ENCODE data around the gene PREP.

PREP gene

GRCh38 chr6:105391705-105392104 is 11.2 kb downstream of the PREP start:
- no peaks in the 10 kb centered on the region for H3K27me3 ChIP-seq (ENCODE audit: insufficient read depth, low read length, poor library complexity)
- no peak overlapping the region for H3K4me2 ChIP-seq (ENCODE audit: low read length)
- H3K79me2 ChIP-seq (ENCODE audit: control insufficient read depth, insufficient read depth, low read length): peaks cover 4% of the 10 kb centered on the region
- DNase-seq: no peak
- no peak overlapping the region for H3K56ac ChIP-seq (ENCODE audit: low read length)
- H2BK120ac ChIP-seq (ENCODE audit: low read depth, low read length): no peak overlapping the region
- no CpG with 5 or more reads among the region's 6 CpGs for WGBS (ENCODE audit: extremely low coverage, insufficient coverage, low lambda C conversion rate)
- peaks cover 3% of the 10 kb centered on the region for H3K79me1 ChIP-seq (ENCODE audit: low read length)
- H3K36me3 ChIP-seq (ENCODE audit: control insufficient read depth, insufficient read depth, low read length): peaks cover 4% of the 10 kb centered on the region
- H3K4ac ChIP-seq (ENCODE audit: low read depth, low read length): no peak overlapping the region
- no peaks in the 10 kb centered on the region for H3K4me1 ChIP-seq (ENCODE audit: control insufficient read depth, low read depth, low read length)
- H3K9ac ChIP-seq (ENCODE audit: low read length): no peak overlapping the region
- no peak overlapping the region for H4K5ac ChIP-seq (ENCODE audit: low read length)
- no peak overlapping the region for H3K27ac ChIP-seq (ENCODE audit: low read depth, low read length)
- no peak overlapping the region for H3K4me3 ChIP-seq (ENCODE audit: low read length)
- H2BK5ac ChIP-seq (ENCODE audit: low read length): no peak overlapping the region
- no peak overlapping the region for H3K23ac ChIP-seq (ENCODE audit: low read length)
- no peak overlapping the region for H3K18ac ChIP-seq (ENCODE audit: low read length)
- H2AK5ac ChIP-seq (ENCODE audit: low read length): no peak overlapping the region
- H2BK15ac ChIP-seq (replicated peaks; ENCODE audit: low read depth): no peak overlapping the region
- H4K8ac ChIP-seq (ENCODE audit: low read depth, low read length): no peak overlapping the region

- no peak overlapping the region for H2BK15ac ChIP-seq (replicated peaks; ENCODE audit: low read depth)
- no peak overlapping the region for H3K9ac ChIP-seq (ENCODE audit: low read length)
- no peak overlapping the region for H4K5ac ChIP-seq (ENCODE audit: low read length)
- peak; percentile 18 for DNase-seq
- no peaks in the 10 kb centered on the region for H3K27me3 ChIP-seq (ENCODE audit: insufficient read depth, low read length, poor library complexity)
- H3K27ac ChIP-seq (ENCODE audit: low read depth, low read length): no peak overlapping the region
- H3K4me1 ChIP-seq (ENCODE audit: control insufficient read depth, low read depth, low read length): no peaks in the 10 kb centered on the region
- no CpG with 5 or more reads among the region's 5 CpGs for WGBS (ENCODE audit: extremely low coverage, insufficient coverage, low lambda C conversion rate)
- peaks cover 1% of the 10 kb centered on the region for H3K36me3 ChIP-seq (ENCODE audit: control insufficient read depth, insufficient read depth, low read length)
- H2BK120ac ChIP-seq (ENCODE audit: low read depth, low read length): no peak overlapping the region
- no peak overlapping the region for H3K4me3 ChIP-seq (ENCODE audit: low read length)
- no peak overlapping the region for H3K4me2 ChIP-seq (ENCODE audit: low read length)
- no peak overlapping the region for H2BK5ac ChIP-seq (ENCODE audit: low read length)
- H3K18ac ChIP-seq (ENCODE audit: low read length): no peak overlapping the region
- no peak overlapping the region for H3K56ac ChIP-seq (ENCODE audit: low read length)
- H3K79me2 ChIP-seq (ENCODE audit: control insufficient read depth, insufficient read depth, low read length): peaks cover 4% of the 10 kb centered on the region
- H3K79me1 ChIP-seq (ENCODE audit: low read length): peaks cover 3% of the 10 kb centered on the region
- H4K8ac ChIP-seq (ENCODE audit: low read depth, low read length): no peak overlapping the region
- H3K4ac ChIP-seq (ENCODE audit: low read depth, low read length): no peak overlapping the region
- H2AK5ac ChIP-seq (ENCODE audit: low read length): no peak overlapping the region
- H3K23ac ChIP-seq (ENCODE audit: low read length): no peak overlapping the region
These were observed 13.3 kb downstream of the PREP start for GRCh38 chr6:105389543-105389942.

GRCh38 chr6:105388392-105388791 is 14.5 kb downstream of the PREP start:
- no peak overlapping the region for H3K27ac ChIP-seq (ENCODE audit: low read depth, low read length)
- no peak overlapping the region for H4K5ac ChIP-seq (ENCODE audit: low read length)
- H2BK15ac ChIP-seq (replicated peaks; ENCODE audit: low read depth): no peak overlapping the region
- H3K79me2 ChIP-seq (ENCODE audit: control insufficient read depth, insufficient read depth, low read length): peaks cover 4% of the 10 kb centered on the region
- DNase-seq: no peak
- WGBS (ENCODE audit: extremely low coverage, insufficient coverage, low lambda C conversion rate): no CpG with 5 or more reads among the region's 6 CpGs
- no peak overlapping the region for H4K8ac ChIP-seq (ENCODE audit: low read depth, low read length)
- no peak overlapping the region for H2AK5ac ChIP-seq (ENCODE audit: low read length)
- no peaks in the 10 kb centered on the region for H3K4me1 ChIP-seq (ENCODE audit: control insufficient read depth, low read depth, low read length)
- H2BK5ac ChIP-seq (ENCODE audit: low read length): no peak overlapping the region
- H3K56ac ChIP-seq (ENCODE audit: low read length): no peak overlapping the region
- no peaks in the 10 kb centered on the region for H3K27me3 ChIP-seq (ENCODE audit: insufficient read depth, low read length, poor library complexity)
- H3K4ac ChIP-seq (ENCODE audit: low read depth, low read length): no peak overlapping the region
- no peak overlapping the region for H3K4me3 ChIP-seq (ENCODE audit: low read length)
- H3K9ac ChIP-seq (ENCODE audit: low read length): no peak overlapping the region
- H3K4me2 ChIP-seq (ENCODE audit: low read length): no peak overlapping the region
- no peak overlapping the region for H3K23ac ChIP-seq (ENCODE audit: low read length)
- H3K18ac ChIP-seq (ENCODE audit: low read length): no peak overlapping the region
- H3K36me3 ChIP-seq (ENCODE audit: control insufficient read depth, insufficient read depth, low read length): peaks cover 1% of the 10 kb centered on the region
- H2BK120ac ChIP-seq (ENCODE audit: low read depth, low read length): no peak overlapping the region
- peaks cover 5% of the 10 kb centered on the region for H3K79me1 ChIP-seq (ENCODE audit: low read length)

GRCh38 chr6:105384004-105384403 is 18.9 kb downstream of the PREP start:
- Histone ChIP-seq H2AK5ac (ENCODE audit: low read length) (no peak overlapping the region), H3K9ac (ENCODE audit: low read length) (no peak overlapping the region)

GRCh38 chr6:105382958-105383357 is 19.9 kb downstream of the PREP start:
- no peak overlapping the region for H2BK15ac ChIP-seq (replicated peaks; ENCODE audit: low read depth)
- H3K27ac ChIP-seq (ENCODE audit: low read depth, low read length): no peak overlapping the region
- H2AK5ac ChIP-seq (ENCODE audit: low read length): no peak overlapping the region
- H2BK120ac ChIP-seq (ENCODE audit: low read depth, low read length): no peak overlapping the region
- no peak overlapping the region for H3K4me3 ChIP-seq (ENCODE audit: low read length)
- no peak overlapping the region for H3K23ac ChIP-seq (ENCODE audit: low read length)
- no peaks in the 10 kb centered on the region for H3K4me1 ChIP-seq (ENCODE audit: control insufficient read depth, low read depth, low read length)
- H3K79me1 ChIP-seq (ENCODE audit: low read length): peaks cover 18% of the 10 kb centered on the region
- H2BK5ac ChIP-seq (ENCODE audit: low read length): no peak overlapping the region
- H4K8ac ChIP-seq (ENCODE audit: low read depth, low read length): no peak overlapping the region
- H3K9ac ChIP-seq (ENCODE audit: low read length): no peak overlapping the region
- H3K79me2 ChIP-seq (ENCODE audit: control insufficient read depth, insufficient read depth, low read length): peaks cover 2% of the 10 kb centered on the region
- H3K36me3 ChIP-seq (ENCODE audit: control insufficient read depth, insufficient read depth, low read length): no peaks in the 10 kb centered on the region
- H3K4ac ChIP-seq (ENCODE audit: low read depth, low read length): no peak overlapping the region
- WGBS (ENCODE audit: extremely low coverage, insufficient coverage, low lambda C conversion rate): no CpG with 5 or more reads among the region's 4 CpGs
- H3K4me2 ChIP-seq (ENCODE audit: low read length): no peak overlapping the region
- no peak overlapping the region for H3K56ac ChIP-seq (ENCODE audit: low read length)
- H4K5ac ChIP-seq (ENCODE audit: low read length): no peak overlapping the region
- no peaks in the 10 kb centered on the region for H3K27me3 ChIP-seq (ENCODE audit: insufficient read depth, low read length, poor library complexity)
- DNase-seq: no peak
- no peak overlapping the region for H3K18ac ChIP-seq (ENCODE audit: low read length)

More at GRCh38 chr6:105384004-105384403, 18.9 kb downstream of the PREP start:
- no peak overlapping the region for H3K23ac ChIP-seq (ENCODE audit: low read length)
- no peaks in the 10 kb centered on the region for H3K36me3 ChIP-seq (ENCODE audit: control insufficient read depth, insufficient read depth, low read length)
- H3K4me3 ChIP-seq (ENCODE audit: low read length): no peak overlapping the region
- no peaks in the 10 kb centered on the region for H3K4me1 ChIP-seq (ENCODE audit: control insufficient read depth, low read depth, low read length)
- H2BK15ac ChIP-seq (replicated peaks; ENCODE audit: low read depth): no peak overlapping the region
- H3K56ac ChIP-seq (ENCODE audit: low read length): no peak overlapping the region
- no peak overlapping the region for H3K18ac ChIP-seq (ENCODE audit: low read length)
- no peak overlapping the region for H2BK120ac ChIP-seq (ENCODE audit: low read depth, low read length)
- no peak overlapping the region for H4K8ac ChIP-seq (ENCODE audit: low read depth, low read length)
- H2BK5ac ChIP-seq (ENCODE audit: low read length): no peak overlapping the region
- WGBS (ENCODE audit: extremely low coverage, insufficient coverage, low lambda C conversion rate): no CpG with 5 or more reads among the region's 6 CpGs
- H3K79me2 ChIP-seq (ENCODE audit: control insufficient read depth, insufficient read depth, low read length): peaks cover 4% of the 10 kb centered on the region
- no peak overlapping the region for H3K4me2 ChIP-seq (ENCODE audit: low read length)
- no peak overlapping the region for H4K5ac ChIP-seq (ENCODE audit: low read length)
- no peak overlapping the region for H3K27ac ChIP-seq (ENCODE audit: low read depth, low read length)
- no peaks in the 10 kb centered on the region for H3K27me3 ChIP-seq (ENCODE audit: insufficient read depth, low read length, poor library complexity)
- peaks cover 18% of the 10 kb centered on the region for H3K79me1 ChIP-seq (ENCODE audit: low read length)
- H3K4ac ChIP-seq (ENCODE audit: low read depth, low read length): no peak overlapping the region
- DNase-seq: peak; percentile 22

- no peaks in the 10 kb centered on the region for H3K36me3 ChIP-seq (ENCODE audit: control insufficient read depth, insufficient read depth, low read length)
- H3K79me2 ChIP-seq (ENCODE audit: control insufficient read depth, insufficient read depth, low read length): peaks cover 1% of the 10 kb centered on the region
- no peak overlapping the region for H3K18ac ChIP-seq (ENCODE audit: low read length)
- H3K56ac ChIP-seq (ENCODE audit: low read length): no peak overlapping the region
- H3K9ac ChIP-seq (ENCODE audit: low read length): no peak overlapping the region
- no peak overlapping the region for H2AK5ac ChIP-seq (ENCODE audit: low read length)
- H3K23ac ChIP-seq (ENCODE audit: low read length): no peak overlapping the region
- no peak overlapping the region for H4K5ac ChIP-seq (ENCODE audit: low read length)
- WGBS (ENCODE audit: extremely low coverage, insufficient coverage, low lambda C conversion rate): no CpG with 5 or more reads among the region's 2 CpGs
- no peak overlapping the region for H2BK120ac ChIP-seq (ENCODE audit: low read depth, low read length)
- H3K27me3 ChIP-seq (ENCODE audit: insufficient read depth, low read length, poor library complexity): no peaks in the 10 kb centered on the region
- H2BK15ac ChIP-seq (replicated peaks; ENCODE audit: low read depth): no peak overlapping the region
- H3K4ac ChIP-seq (ENCODE audit: low read depth, low read length): no peak overlapping the region
- H3K4me1 ChIP-seq (ENCODE audit: control insufficient read depth, low read depth, low read length): no peaks in the 10 kb centered on the region
- no peak for DNase-seq
- no peak overlapping the region for H3K27ac ChIP-seq (ENCODE audit: low read depth, low read length)
- no peak overlapping the region for H3K4me2 ChIP-seq (ENCODE audit: low read length)
- peaks cover 17% of the 10 kb centered on the region for H3K79me1 ChIP-seq (ENCODE audit: low read length)
- no peak overlapping the region for H4K8ac ChIP-seq (ENCODE audit: low read depth, low read length)
- no peak overlapping the region for H3K4me3 ChIP-seq (ENCODE audit: low read length)
- H2BK5ac ChIP-seq (ENCODE audit: low read length): no peak overlapping the region
These were observed 20.4 kb downstream of the PREP start for GRCh38 chr6:105382496-105382895.

All from mesendoderm (in vitro differentiated cells).